AG04450 (cell line): ENCODE measurements around the gene RIBC2. TPM values are rescaled to one million over a fixed set of nuclear protein-coding genes. Genes with fewer than 3 reads are reported as not detected.

Source experiments
- CTCF ChIA-PET: fragments of 300-600, 350-600 bp; formaldehyde crosslinking; extraction: SDS; loops from one replicate; lab custom pipeline; 2022; ENCODE audit warnings: antibody characterized with exemption, inconsistent platforms; lab: Charles Lee
- POLR2A ChIA-PET: fragments of 350-600 bp; formaldehyde crosslinking; extraction: SDS; loops from one replicate; lab custom pipeline; 2021; ENCODE audit warnings: antibody characterized with exemption, inconsistent platforms; lab: Yijun Ruan, JAX
- DNase-seq: peaks from one replicate; pipeline ENCODE4 v3.0.0-alpha.2; 2011; ENCODE audit warnings: low read depth, low spot score
- H3K27ac ChIP-seq: one replicate; pipeline ENCODE4 v1.5.1; 2012; ENCODE audit warnings: low read depth, low read length, control low read depth
- H3K27me3 ChIP-seq: one replicate; pipeline ENCODE4 v1.6.0; 2012; ENCODE audit warnings: low read length; ENCODE audit not compliant: control insufficient read depth, insufficient read depth
- H3K4me3 ChIP-seq: 2 replicates; pipeline ENCODE4 v1.5.1; 2011; ENCODE audit warnings: mild to moderate bottlenecking, low read depth, low read length, control low read depth
- H3K9me3 ChIP-seq: 2 replicates; pipeline ENCODE4 v1.5.1; 2012; ENCODE audit warnings: low read length; ENCODE audit not compliant: control insufficient read depth, insufficient read depth
- polyA plus RNA-seq: library from polyadenylated mRNA; depleted of rRNA; stranded (reverse); fragments of >200 nt; gene quantifications from 2 replicates; pipeline ENCODE4 v1.2.3, GENCODE V29; 2011
- TF ChIP-seq, protein P1 (sequence below): IDR thresholded peaks from 2 replicates; pipeline ENCODE4 v1.5.1; 2011; ENCODE audit warnings: low read depth, low read length, control low read depth, inconsistent platforms

RIBC2 gene
- polyA plus RNA-seq, 1 experiment, result 0.20 TPM

DNA sequence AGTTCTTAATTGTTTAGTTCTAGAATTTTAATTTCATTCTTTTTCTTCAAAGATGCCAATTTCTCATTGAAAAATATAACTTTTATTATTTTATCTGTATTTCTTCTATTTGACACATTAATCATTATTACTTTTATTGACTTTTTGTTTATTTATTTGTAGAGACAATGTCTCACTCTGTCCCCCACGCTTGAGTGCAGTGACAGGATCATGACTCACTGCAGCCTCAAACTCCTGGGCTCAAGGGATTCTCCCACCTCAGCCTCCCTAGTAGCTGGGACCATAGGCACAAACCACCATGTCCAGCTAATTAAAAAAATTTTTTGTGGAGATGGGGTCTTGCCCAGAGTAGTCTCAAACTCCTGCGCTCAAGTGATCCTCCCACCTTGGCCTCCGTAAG, 58.9 kb downstream of the RIBC2 start:
- TF ChIP-seq, protein P1, sequence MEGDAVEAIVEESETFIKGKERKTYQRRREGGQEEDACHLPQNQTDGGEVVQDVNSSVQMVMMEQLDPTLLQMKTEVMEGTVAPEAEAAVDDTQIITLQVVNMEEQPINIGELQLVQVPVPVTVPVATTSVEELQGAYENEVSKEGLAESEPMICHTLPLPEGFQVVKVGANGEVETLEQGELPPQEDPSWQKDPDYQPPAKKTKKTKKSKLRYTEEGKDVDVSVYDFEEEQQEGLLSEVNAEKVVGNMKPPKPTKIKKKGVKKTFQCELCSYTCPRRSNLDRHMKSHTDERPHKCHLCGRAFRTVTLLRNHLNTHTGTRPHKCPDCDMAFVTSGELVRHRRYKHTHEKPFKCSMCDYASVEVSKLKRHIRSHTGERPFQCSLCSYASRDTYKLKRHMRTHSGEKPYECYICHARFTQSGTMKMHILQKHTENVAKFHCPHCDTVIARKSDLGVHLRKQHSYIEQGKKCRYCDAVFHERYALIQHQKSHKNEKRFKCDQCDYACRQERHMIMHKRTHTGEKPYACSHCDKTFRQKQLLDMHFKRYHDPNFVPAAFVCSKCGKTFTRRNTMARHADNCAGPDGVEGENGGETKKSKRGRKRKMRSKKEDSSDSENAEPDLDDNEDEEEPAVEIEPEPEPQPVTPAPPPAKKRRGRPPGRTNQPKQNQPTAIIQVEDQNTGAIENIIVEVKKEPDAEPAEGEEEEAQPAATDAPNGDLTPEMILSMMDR, result no peak
- DNase-seq, result no peak
- Histone ChIP-seq H3K27ac (no peak overlapping the region), H3K4me3 (no peak overlapping the region), H3K27me3 (no peaks in the 10 kb centered on the region), H3K9me3 (peaks cover 4% of the 10 kb centered on the region)
- POLR2A ChIA-PET, result no interaction called here
- CTCF ChIA-PET, result no interaction called here

DNA sequence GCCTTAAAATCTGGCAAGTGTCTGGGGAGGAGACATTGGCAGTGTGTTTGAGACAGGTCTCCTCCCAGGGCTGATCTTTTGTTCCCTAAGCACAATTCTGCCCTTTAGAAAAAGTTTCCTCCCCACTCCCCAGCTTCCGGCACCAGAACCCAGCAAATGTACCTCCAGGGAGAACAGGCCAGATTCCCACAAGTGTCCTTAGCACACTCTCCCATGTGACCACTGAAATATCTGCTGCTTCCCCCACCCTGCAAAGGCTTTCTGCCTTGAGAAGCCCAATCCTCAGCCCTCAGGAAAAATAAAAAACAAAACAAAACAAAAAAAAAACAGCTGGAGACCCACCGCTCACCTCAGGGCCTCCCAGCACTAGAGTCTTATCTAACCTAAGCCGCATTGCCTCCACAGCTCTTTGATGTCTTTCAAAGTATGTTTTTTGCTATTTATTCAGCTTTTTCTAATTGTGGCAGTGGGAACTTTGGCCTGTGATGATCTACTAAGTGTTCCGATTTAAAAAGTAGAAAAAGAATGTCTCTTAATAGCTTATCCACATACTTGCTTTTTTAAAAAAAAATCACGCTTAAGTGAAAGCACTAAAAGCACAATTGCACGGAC, 60.2 kb downstream of the RIBC2 start:
- Histone ChIP-seq H3K27ac (no peak overlapping the region), H3K4me3 (no peak overlapping the region), H3K9me3 (no peaks in the 10 kb centered on the region; the same call in 1 of the 2 replicates), H3K27me3 (no peaks in the 10 kb centered on the region)
- TF ChIP-seq, protein P1, result no peak
- ChIA-PET POLR2A (interaction anchor here (1.0 kb wide), 1 partner anchor 62 kb away, joined by 3 read pairs; no protein-coding TSS in a partner anchor), CTCF (interaction anchor here (0.6 to 0.9 kb wide), 3 partner anchors 9 to 308 kb away, joined by 3 to 4 read pairs (median 3); no protein-coding TSS in a partner anchor)
- DNase-seq, result no peak

DNA sequence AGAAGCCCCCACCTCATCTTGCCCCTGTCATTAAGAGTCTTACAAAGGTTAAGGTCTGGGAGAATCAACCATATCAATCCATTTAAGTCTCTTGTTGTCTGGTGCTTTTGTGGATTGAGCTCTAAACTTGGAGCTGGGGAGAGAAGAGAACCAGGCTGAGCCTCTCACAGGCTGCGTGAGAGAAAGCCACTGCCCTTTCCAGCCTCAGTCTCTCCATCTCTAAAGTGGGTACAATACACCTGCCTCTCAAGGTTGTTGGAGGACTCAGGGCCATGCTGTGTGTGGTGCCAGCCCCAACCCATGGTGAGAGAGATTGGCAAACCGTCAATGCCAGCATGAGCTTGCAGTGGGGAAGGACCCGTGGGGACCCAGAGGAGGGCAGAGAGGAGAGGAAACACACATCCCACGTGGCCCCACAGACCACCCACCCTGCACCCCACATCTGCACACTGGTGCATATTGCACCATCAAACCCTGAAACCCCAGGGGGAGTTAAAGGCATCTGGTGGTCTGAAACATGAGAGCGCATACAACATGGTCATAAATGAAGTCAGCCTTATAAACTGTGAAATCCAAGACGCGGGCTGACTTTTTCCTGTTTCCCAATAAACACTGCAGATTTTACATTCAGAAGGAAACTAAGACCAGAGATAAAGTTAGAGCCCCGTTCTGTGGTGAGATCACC, 61.7 kb downstream of the RIBC2 start:
- no peaks in the 10 kb centered on the region; the same call in 1 of the 2 replicates for H3K9me3 ChIP-seq
- H3K27me3 ChIP-seq, result no peaks in the 10 kb centered on the region
- no peak overlapping the region for H3K27ac ChIP-seq
- CTCF ChIA-PET, result no interaction called here
- TF ChIP-seq, protein P1, result no peak
- H3K4me3 ChIP-seq, result no peak overlapping the region
- no peak for DNase-seq
- POLR2A ChIA-PET, result interaction anchor here (0.7 to 1.0 kb wide), 2 partner anchors 24 to 60 kb away, joined by 3 read pairs; no protein-coding TSS in a partner anchor

DNA sequence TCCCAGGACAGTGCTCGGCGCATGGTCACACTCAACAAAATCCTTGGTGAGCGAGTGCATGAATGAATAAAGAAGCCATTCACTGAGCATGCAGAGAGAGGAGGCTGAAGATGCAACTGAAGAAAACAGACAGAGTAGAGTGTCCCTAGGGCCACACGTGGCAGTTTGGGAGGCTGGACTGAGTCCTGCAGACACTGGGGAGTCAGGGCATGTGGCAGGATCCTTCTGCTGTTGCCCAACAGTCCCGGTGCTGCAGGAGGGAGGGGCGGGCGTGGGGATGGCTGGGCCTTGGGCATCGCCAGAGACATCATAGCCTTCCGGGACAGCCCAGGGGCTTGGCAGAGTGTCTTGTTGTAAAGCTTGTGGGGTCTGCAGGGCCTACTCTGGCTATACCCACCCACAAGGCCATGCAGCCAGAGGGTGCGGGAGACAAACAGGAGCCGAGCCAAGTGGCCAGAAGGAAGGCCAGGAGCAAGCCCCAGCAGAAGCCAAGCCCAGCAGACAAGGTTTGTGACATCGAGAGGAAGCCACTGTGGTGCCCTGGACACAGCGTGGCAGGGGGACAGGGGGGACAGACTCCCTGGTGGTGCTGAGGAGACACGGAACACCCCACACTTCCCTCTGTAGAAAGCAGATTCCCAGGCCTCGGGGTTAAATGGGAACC, 62.5 kb downstream of the RIBC2 start:
- H3K4me3 ChIP-seq, result no peak overlapping the region
- ChIA-PET POLR2A (no interaction called here), CTCF (no interaction called here)
- TF ChIP-seq, protein P1, result no peak
- no peak for DNase-seq
- H3K9me3 ChIP-seq, result no peaks in the 10 kb centered on the region; the same call in none of the 2 replicates
- H3K27me3 ChIP-seq, result no peaks in the 10 kb centered on the region
- H3K27ac ChIP-seq, result no peak overlapping the region

DNA sequence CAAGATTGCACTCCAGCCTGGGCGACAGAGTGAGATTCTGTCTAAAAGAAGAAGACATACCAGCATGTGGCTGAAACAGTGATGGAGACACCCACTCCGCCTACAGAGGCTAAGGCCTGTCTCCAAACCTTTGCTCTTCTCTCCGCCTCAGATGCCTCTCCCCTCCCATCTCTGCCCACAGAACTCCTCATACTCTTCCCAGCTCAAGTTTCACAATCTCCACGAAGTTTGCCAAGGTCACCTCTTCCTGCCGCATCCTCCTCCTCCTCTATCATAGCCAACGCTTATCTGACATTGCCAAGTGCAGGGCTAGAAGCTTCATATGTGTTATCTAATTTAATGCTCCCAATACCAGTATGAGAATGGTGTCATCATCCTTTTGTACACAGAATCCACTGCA, 63.3 kb downstream of the RIBC2 start:
- TF ChIP-seq, protein P1, result no peak
- DNase-seq, result no peak
- Histone ChIP-seq H3K27ac (peak overlapping the region; percentile 75), H3K9me3 (no peaks in the 10 kb centered on the region; the same call in none of the 2 replicates), H3K27me3 (no peaks in the 10 kb centered on the region), H3K4me3 (no peak overlapping the region)
- ChIA-PET CTCF (no interaction called here), POLR2A (interaction anchor here (0.6 kb wide), 1 partner anchor 12 kb away, joined by 3 read pairs; no protein-coding TSS in a partner anchor)
